Measurements from ENCODE around the gene MRM2. TPM values are rescaled to one million over a fixed set of nuclear protein-coding genes. Genes with fewer than 3 reads are reported as not detected.

MRM2 gene
- total and polyA plus RNA-seq, 10 of the 15 experiments (the other 5 are each of a cell fraction or from before 2014, with no cell fraction given) = 43.2 to 128 (median 71.4) TPM

DNA sequence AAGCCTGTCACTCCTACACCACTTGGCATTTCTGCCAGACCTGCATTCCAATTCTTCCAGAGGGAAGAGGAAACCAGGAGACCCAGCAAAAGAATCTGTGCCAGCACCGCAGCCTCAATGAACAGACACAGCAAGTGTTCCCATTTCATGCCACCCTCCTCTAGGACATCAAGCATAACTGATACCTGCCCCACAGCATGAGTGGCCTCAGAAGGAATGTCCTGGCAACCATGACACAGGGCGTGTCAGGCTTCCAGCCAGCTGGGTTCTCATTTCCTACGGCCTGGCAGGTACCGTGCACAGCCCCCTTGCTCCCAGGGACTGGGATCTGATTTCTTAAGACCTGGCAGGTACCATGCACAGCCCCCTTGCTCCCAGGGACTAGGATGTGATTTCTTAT is 17.1 kb downstream of the MRM2 start:
- POLR2A ChIA-PET = no interaction called here
- Histone ChIP-seq H3K9ac (ENCODE audit: control insufficient read depth, insufficient read depth, low read length) (no peak overlapping the region), H3K4me3 (no peak overlapping the region), H3K4me1 (ENCODE audit: control insufficient read depth, insufficient read depth, low read length) (no peaks in the 10 kb centered on the region), H2AFZ (ENCODE audit: control insufficient read depth, low read depth, low read length) (no peak overlapping the region), H3K27ac (ENCODE audit: control insufficient read depth, insufficient read depth) (no peak overlapping the region), H3K4me2 (ENCODE audit: control insufficient read depth, insufficient read depth) (no peak overlapping the region), H3K79me2 (ENCODE audit: control insufficient read depth, insufficient read depth, low read length) (peaks cover 2% of the 10 kb centered on the region), H3K27me3 (replicated peaks in 1 of 2; ENCODE audit: control insufficient read depth in 2 of 2, insufficient read depth in 2 of 2, low read length in 1 of 2) (no peaks in the 10 kb centered on the region), H4K20me1 (ENCODE audit: control insufficient read depth, insufficient read depth) (peaks cover 2% of the 10 kb centered on the region; the same call in 1 of the 2 replicates), H3K9me3 (replicated peaks; ENCODE audit: control insufficient read depth, insufficient read depth, low read length) (no peaks in the 10 kb centered on the region), H3K36me3 (ENCODE audit: control insufficient read depth in 2 of 2, insufficient read depth in 2 of 2, low read length in 1 of 2) (peaks cover 14 to 43% of the 10 kb centered on the region in 2 experiments)
- ATAC-seq (no peak), DNase-seq (ENCODE audit: low read depth, low spot score) (no peak), FAIRE-seq (no peak)
- CTCF ChIA-PET = no interaction called here
- SMC1A ChIA-PET (ENCODE audit: uncharacterized antibody, unreplicated experiment) = no interaction called here
- intact Hi-C loops (cut with micrococcal nuclease; ENCODE audit: unreplicated experiment) (no loop called here), in situ Hi-C loops (cut with MboI) (no loop called here)
- TF ChIP-seq NR2F1 (conservative IDR thresholded peaks at IDR 0.05) = no peak
- TF ChIP-seq RUNX3 (IDR thresholded peaks at IDR 0.05; ENCODE audit: low read length) = no peak
- TF ChIP-seq E2F4 (IDR thresholded peaks at IDR 0.05; ENCODE audit: low read depth, low read length) = no peak
- no peak for TF ChIP-seq SP1 (IDR thresholded peaks at IDR 0.05; ENCODE audit: low read depth, low read length)
- TF ChIP-seq ZSCAN29 (IDR thresholded peaks at IDR 0.05) = no peak
- TF ChIP-seq BMI1 (IDR thresholded peaks at IDR 0.05; ENCODE audit: borderline replicate concordance) = no peak
- TF ChIP-seq, protein P1, sequence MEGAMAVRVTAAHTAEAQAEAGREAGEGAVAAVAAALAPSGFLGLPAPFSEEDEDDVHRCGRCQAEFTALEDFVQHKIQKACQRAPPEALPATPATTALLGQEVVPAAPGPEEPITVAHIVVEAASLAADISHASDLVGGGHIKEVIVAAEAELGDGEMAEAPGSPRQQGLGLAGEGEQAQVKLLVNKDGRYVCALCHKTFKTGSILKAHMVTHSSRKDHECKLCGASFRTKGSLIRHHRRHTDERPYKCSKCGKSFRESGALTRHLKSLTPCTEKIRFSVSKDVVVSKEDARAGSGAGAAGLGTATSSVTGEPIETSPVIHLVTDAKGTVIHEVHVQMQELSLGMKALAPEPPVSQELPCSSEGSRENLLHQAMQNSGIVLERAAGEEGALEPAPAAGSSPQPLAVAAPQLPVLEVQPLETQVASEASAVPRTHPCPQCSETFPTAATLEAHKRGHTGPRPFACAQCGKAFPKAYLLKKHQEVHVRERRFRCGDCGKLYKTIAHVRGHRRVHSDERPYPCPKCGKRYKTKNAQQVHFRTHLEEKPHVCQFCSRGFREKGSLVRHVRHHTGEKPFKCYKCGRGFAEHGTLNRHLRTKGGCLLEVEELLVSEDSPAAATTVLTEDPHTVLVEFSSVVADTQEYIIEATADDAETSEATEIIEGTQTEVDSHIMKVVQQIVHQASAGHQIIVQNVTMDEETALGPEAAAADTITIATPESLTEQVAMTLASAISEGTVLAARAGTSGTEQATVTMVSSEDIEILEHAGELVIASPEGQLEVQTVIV (IDR thresholded peaks at IDR 0.05; ENCODE audit: borderline replicate concordance, partially characterized antibody) = no peak
- no peak for TF ChIP-seq JUND (IDR thresholded peaks at IDR 0.05; ENCODE audit: low read depth, low read length)
- no peak for TF ChIP-seq ZBED1 (IDR thresholded peaks at IDR 0.05; ENCODE audit: borderline replicate concordance)
- no peak for TF ChIP-seq NFXL1 (IDR thresholded peaks at IDR 0.05; ENCODE audit: borderline replicate concordance)
- no peak for TF ChIP-seq MYB (IDR thresholded peaks at IDR 0.05; ENCODE audit: borderline replicate concordance, low read depth, low read length)
- no peak for TF ChIP-seq STAT1 (conservative IDR thresholded peaks at IDR 0.05)
- TF ChIP-seq CBX3 (IDR thresholded peaks at IDR 0.05; ENCODE audit: borderline replicate concordance, low read depth) = no peak
- no peak for TF ChIP-seq SRF (IDR thresholded peaks at IDR 0.05; ENCODE audit: low read depth in 2 of 2, low read length in 2 of 2)
- TF ChIP-seq ZNF274 (IDR thresholded peaks at IDR 0.05; ENCODE audit: insufficient read depth, insufficient read length) = no peak
- TF ChIP-seq, protein P2, sequence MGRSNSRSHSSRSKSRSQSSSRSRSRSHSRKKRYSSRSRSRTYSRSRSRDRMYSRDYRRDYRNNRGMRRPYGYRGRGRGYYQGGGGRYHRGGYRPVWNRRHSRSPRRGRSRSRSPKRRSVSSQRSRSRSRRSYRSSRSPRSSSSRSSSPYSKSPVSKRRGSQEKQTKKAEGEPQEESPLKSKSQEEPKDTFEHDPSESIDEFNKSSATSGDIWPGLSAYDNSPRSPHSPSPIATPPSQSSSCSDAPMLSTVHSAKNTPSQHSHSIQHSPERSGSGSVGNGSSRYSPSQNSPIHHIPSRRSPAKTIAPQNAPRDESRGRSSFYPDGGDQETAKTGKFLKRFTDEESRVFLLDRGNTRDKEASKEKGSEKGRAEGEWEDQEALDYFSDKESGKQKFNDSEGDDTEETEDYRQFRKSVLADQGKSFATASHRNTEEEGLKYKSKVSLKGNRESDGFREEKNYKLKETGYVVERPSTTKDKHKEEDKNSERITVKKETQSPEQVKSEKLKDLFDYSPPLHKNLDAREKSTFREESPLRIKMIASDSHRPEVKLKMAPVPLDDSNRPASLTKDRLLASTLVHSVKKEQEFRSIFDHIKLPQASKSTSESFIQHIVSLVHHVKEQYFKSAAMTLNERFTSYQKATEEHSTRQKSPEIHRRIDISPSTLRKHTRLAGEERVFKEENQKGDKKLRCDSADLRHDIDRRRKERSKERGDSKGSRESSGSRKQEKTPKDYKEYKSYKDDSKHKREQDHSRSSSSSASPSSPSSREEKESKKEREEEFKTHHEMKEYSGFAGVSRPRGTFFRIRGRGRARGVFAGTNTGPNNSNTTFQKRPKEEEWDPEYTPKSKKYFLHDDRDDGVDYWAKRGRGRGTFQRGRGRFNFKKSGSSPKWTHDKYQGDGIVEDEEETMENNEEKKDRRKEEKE (IDR thresholded peaks at IDR 0.05) = no peak
- TF ChIP-seq SMARCA5 (IDR thresholded peaks at IDR 0.05) = no peak
- RAD21 ChIA-PET (ENCODE audit: unreplicated experiment) = no interaction called here
- BruUV-seq (replicated peaks) = no TSS peak
- WGBS (ENCODE audit: insufficient coverage, insufficient replicate concordance, low lambda C conversion rate, missing lambda C conversion rate) = 100% methylated on average over 4 of the region's 4 CpGs
